Gastroesophageal sphincter (tissue), 4 donors: Measurements from ENCODE around the gene TMEM272. TPM values are rescaled to one million over a fixed set of nuclear protein-coding genes. Genes with fewer than 3 reads are reported as not detected.

ENCODE experiments used
- ATAC-seq: fragments of 150-250 bp; one replicate; pipeline ENCODE4 v1.9.1; 2016; ENCODE audit warnings: mild to moderate bottlenecking, moderate library complexity
- H3K27ac ChIP-seq, 4 donors: fragments of 200-600 bp; sonication (generic) in 3 of 4; 1 replicate in 3 of 4; 2 replicates in 1 of 4; pipeline ENCODE4 v1.5.1; 2016 to 2019
- H3K27me3 ChIP-seq: fragments of 200-600 bp; sonication (generic); one replicate; pipeline ENCODE4 v1.5.1; 2019
- H3K36me3 ChIP-seq, 2 donors: fragments of 200-600 bp; sonication (generic); one replicate each; pipeline ENCODE4 v1.5.1; 2019; ENCODE audit warnings: control low read depth in 1 of 2
- H3K4me1 ChIP-seq, 3 donors: fragments of 200-600 bp; sonication (generic); 1 replicate in 2 of 3; 2 replicates in 1 of 3; pipeline ENCODE4 v1.5.1; 2016 to 2019; ENCODE audit warnings: control low read depth in 2 of 3
- H3K4me3 ChIP-seq, 2 donors: fragments of 200-600 bp; sonication (generic); one replicate each; pipeline ENCODE4 v1.5.1; 2019; ENCODE audit warnings: mild to moderate bottlenecking in 1 of 2, moderate library complexity in 1 of 2
- H3K9me3 ChIP-seq, 3 donors: fragments of 200-600 bp; sonication (generic); one replicate each; pipeline ENCODE4 v1.5.1; 2017 to 2019; ENCODE audit warnings: control low read depth in 2 of 3
- EP300 ChIP-seq: sonication (generic); formaldehyde crosslinking; IDR thresholded peaks from one replicate; pipeline ENCODE4 v1.6.1; 2017; ENCODE audit warnings: antibody characterized with exemption, mild to moderate bottlenecking
- POLR2A ChIP-seq, 2 donors: fragments of 450-650 bp; IDR thresholded peaks; one replicate each; pipeline ENCODE4 v1.6.1; 2017; ENCODE audit warnings: antibody characterized with exemption in 2 of 2, mild to moderate bottlenecking in 2 of 2, moderate library complexity in 1 of 2
- POLR2AphosphoS5 ChIP-seq: sonication (generic); formaldehyde crosslinking; IDR thresholded peaks from one replicate; pipeline ENCODE4 v1.6.1; 2017; ENCODE audit warnings: antibody characterized with exemption
- WGBS, 2 donors: methylation state at CpG; one replicate each; pipeline ENCODE4 v1.1.5; 2018; ENCODE audit warnings: low coverage in 1 of 2; 5-methylcytosine and 5-hydroxymethylcytosine counted together
- total RNA-seq, 4 donors: library from RNA; depleted of rRNA; stranded (reverse); fragments of >200 nt; gene quantifications; one replicate each; pipeline ENCODE4 v1.1.0, GENCODE V29; 2016
- TF ChIP-seq, protein P1 (sequence below), 4 experiments: fragments of 200-600 bp in 2 of 4; fragments of 450-650 bp in 2 of 4; sonication (generic) in 1 of 4; IDR thresholded peaks; one replicate each; pipeline ENCODE4 v1.5.1; 2017 to 2019; ENCODE audit warnings: antibody characterized with exemption in 4 of 4, mild to moderate bottlenecking in 2 of 4, moderate library complexity in 2 of 4

TMEM272 gene
- total RNA-seq, 4 donors from 2014 or later: 0.13 to 0.15 TPM; not detected in 2

DNA sequence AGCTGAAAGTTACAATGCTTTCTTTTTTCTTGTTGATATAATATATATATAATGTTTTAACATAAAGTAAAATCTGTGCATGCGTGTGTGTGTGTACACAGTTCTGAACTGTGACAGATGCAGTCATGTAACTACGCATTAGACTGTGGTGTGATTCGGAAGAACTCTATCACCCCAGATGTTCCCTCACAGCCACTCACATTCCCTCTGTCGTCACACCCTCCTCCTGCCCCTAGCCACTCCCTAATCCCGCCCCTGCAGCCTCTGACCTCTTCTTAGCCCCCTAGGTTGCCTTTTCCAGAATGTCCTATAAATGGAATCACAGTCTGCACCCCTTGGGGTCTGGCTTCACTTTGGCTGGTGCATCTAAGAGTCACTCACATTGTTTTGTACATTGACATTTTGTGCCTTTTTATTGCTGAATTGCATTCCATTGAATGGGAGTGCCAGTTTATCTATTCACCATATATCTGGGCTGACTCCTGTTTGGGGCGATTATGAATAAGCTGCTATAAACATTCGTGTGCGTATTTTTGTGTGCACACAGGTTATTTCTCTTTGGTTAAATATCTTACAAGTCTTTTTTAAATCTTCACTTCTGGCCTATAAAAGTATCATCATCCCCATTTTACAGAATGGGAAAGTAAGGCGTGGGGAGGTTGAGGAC lies 61.4 kb downstream of the TMEM272 start:
- H3K9me3 ChIP-seq: no peaks in the 10 kb centered on the region
- TF ChIP-seq, protein P1, sequence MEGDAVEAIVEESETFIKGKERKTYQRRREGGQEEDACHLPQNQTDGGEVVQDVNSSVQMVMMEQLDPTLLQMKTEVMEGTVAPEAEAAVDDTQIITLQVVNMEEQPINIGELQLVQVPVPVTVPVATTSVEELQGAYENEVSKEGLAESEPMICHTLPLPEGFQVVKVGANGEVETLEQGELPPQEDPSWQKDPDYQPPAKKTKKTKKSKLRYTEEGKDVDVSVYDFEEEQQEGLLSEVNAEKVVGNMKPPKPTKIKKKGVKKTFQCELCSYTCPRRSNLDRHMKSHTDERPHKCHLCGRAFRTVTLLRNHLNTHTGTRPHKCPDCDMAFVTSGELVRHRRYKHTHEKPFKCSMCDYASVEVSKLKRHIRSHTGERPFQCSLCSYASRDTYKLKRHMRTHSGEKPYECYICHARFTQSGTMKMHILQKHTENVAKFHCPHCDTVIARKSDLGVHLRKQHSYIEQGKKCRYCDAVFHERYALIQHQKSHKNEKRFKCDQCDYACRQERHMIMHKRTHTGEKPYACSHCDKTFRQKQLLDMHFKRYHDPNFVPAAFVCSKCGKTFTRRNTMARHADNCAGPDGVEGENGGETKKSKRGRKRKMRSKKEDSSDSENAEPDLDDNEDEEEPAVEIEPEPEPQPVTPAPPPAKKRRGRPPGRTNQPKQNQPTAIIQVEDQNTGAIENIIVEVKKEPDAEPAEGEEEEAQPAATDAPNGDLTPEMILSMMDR (IDR thresholded peaks at IDR 0.05): no peak
- TF ChIP-seq POLR2A (IDR thresholded peaks at IDR 0.05) (no peak), POLR2AphosphoS5 (no peak), EP300 (no peak)
- H3K27me3 ChIP-seq: no peaks in the 10 kb centered on the region
- H3K27ac ChIP-seq: no peak overlapping the region
- peaks cover 4 to 22% (median 18%) of the 10 kb centered on the region in 3 donors for H3K4me1 ChIP-seq
- H3K36me3 ChIP-seq: peaks cover 0 to 12% of the 10 kb centered on the region in 2 donors
- 82% methylated on average over 9 of the region's 9 CpGs for WGBS, 2 donors
- no peak overlapping the region for H3K4me3 ChIP-seq
- no peak for ATAC-seq

DNA sequence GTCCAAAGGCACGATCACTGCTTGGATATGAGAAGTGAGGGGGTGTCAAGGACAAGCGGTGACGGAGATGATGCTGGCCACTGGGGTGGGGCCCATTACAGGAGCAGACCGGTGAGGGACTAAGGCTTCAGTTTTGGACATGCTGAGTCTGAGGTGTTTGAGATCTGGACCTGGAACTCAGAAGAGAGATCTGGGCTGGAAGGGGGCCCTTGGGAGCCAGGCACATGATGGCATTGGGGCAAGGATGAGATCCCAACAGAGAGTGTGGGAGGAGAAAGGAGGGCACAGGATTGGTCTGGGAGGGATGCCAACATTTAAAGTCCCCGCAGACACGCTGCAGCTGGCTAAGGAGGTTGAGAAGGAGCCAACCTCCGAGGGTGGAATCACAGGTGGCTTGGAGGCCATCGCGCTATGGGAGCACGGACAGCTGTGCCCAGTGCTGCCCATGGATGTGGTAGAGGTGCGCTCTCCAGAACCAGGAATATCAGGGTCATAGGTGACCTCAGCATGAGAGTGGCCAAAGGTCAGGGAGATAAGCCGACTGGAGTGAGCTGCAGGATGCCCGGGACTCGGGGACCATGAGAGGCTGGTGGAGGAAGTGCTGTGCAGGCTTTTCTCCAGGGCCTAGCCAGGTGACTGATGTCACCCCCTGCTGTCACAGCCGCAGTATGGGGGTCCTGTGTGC lies 62.8 kb downstream of the TMEM272 start:
- TF ChIP-seq, protein P1 (IDR thresholded peaks at IDR 0.05): no peak
- TF ChIP-seq POLR2A (IDR thresholded peaks at IDR 0.05): no peak
- Histone ChIP-seq H3K4me1 (peaks cover 4 to 21% (median 16%) of the 10 kb centered on the region in 3 donors), H3K36me3 (peaks cover 0 to 12% of the 10 kb centered on the region in 2 donors), H3K4me3 (no peak overlapping the region), H3K27me3 (no peaks in the 10 kb centered on the region), H3K27ac (no peak overlapping the region), H3K9me3 (no peaks in the 10 kb centered on the region)
- ATAC-seq: no peak
- 84 to 88% methylated on average over 9 to 13 of the region's 15 CpGs for WGBS, 2 donors

DNA sequence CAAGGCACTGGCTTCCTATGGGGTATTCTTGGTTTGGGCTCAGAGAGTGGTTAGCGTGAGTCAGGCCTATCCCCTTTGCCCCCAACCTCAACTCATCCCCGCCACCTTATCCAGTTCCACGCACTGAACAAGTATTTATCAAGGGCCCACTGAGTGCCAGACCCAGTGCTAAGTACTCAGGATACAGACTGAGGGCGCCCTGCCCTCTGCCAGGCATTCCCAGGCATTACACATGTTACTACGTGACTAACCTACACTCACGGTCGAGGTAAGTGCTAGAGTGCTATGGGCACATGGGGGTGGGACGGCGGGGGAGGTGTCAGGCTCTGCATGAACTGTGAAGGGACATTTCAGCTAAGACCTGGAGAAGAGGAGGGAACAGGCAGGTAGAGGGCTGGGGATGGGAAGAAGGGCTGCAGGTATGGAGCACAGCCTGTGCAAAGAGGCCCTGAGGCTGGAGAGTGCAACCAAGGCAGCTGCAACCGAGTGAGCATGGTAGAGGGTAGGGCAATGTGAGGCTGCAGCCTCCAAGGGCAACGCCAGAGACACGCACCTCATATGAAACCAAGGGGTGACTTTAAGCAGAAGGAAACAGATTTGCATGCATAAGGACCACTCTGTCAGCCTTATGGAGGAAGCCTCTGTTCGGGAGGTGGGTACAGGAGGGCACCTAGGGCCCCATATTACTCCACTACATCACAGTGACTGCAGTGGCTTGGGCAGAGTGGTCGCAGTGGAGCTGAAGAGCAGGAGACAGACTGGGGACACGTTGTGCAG lies 63.5 kb downstream of the TMEM272 start:
- Histone ChIP-seq H3K27ac (no peak overlapping the region), H3K9me3 (no peaks in the 10 kb centered on the region), H3K4me3 (no peak overlapping the region), H3K36me3 (peaks cover 0 to 12% of the 10 kb centered on the region in 2 donors), H3K27me3 (no peaks in the 10 kb centered on the region), H3K4me1 (peaks cover 2 to 13% (median 11%) of the 10 kb centered on the region in 3 donors)
- 89 to 91% methylated on average over 7 to 11 of the region's 15 CpGs for WGBS, 2 donors
- ATAC-seq: no peak
- no peak for TF ChIP-seq POLR2A (IDR thresholded peaks at IDR 0.05)
- no peak for TF ChIP-seq EP300
- no peak for TF ChIP-seq POLR2AphosphoS5
- TF ChIP-seq, protein P1 (IDR thresholded peaks at IDR 0.05): no peak

DNA sequence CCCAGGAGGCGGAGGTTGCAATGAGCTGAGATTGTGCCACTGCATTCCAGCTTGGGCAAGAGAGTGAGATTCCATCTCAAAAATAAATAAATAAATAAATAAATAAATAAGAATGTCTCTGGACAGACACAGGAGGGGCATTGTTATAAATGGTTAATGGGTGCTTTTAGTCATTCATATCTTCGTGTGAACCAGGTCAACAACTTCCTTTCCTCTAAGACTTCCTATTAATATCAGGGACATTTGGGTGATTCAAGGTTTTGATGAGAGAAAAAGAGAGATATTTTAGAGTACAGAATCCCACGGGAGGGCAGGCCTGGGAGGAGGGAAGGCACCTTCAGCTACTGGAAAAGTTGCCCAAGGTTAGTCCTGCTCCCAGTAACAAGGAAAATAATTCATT lies 64.9 kb downstream of the TMEM272 start:
- TF ChIP-seq, protein P1 (IDR thresholded peaks at IDR 0.05): no peak
- TF ChIP-seq POLR2AphosphoS5 (no peak), EP300 (no peak), POLR2A (IDR thresholded peaks at IDR 0.05) (no peak)
- Histone ChIP-seq H3K4me3 (no peak overlapping the region), H3K9me3 (no peaks in the 10 kb centered on the region), H3K27me3 (no peaks in the 10 kb centered on the region), H3K36me3 (peaks cover 0 to 12% of the 10 kb centered on the region in 2 donors), H3K4me1 (no peaks in the 10 kb centered on the region), H3K27ac (no peak overlapping the region)
- 65 to 71% methylated on average over 3 of the region's 3 CpGs for WGBS, 2 donors
- ATAC-seq: no peak
